Osteoblast (primary cell): ENCODE data around the gene PTPRT. TPM values are rescaled to one million over a fixed set of nuclear protein-coding genes. Genes with fewer than 3 reads are reported as not detected.

Experiments used
- DNase-seq: peaks from one replicate; pipeline ENCODE4 v3.0.0; 2011; ENCODE audit warnings: low spot score, mixed read lengths; ENCODE audit not compliant: insufficient read length; ENCODE audit errors: missing footprints
- H2AFZ ChIP-seq: 2 replicates; pipeline ENCODE4 v1.6.0; 2011; ENCODE audit warnings: mild to moderate bottlenecking, low read length
- H3K27ac ChIP-seq: 2 replicates; pipeline ENCODE4 v1.5.1; 2011; ENCODE audit warnings: mild to moderate bottlenecking, low read depth, low read length, moderate library complexity
- H3K27me3 ChIP-seq: 2 replicates; pipeline ENCODE4 v1.6.0; 2012; ENCODE audit warnings: mild to moderate bottlenecking, control low read depth, inconsistent platforms, low read length, moderate library complexity; ENCODE audit not compliant: insufficient read depth
- H3K36me3 ChIP-seq: 2 replicates; pipeline ENCODE4 v1.5.1; 2011; ENCODE audit warnings: mild to moderate bottlenecking, low read length, control low read depth, moderate library complexity; ENCODE audit not compliant: insufficient read depth
- H3K4me1 ChIP-seq: 2 replicates; pipeline ENCODE4 v1.5.1; 2011; ENCODE audit warnings: mild to moderate bottlenecking, low read length, control low read depth, moderate library complexity; ENCODE audit not compliant: insufficient read depth
- H3K4me2 ChIP-seq: 2 replicates; pipeline ENCODE4 v1.6.0; 2011; ENCODE audit warnings: mild to moderate bottlenecking, low read length; ENCODE audit not compliant: insufficient read depth
- H3K4me3 ChIP-seq: fragments of 200-600 bp; sonication (generic); 3 replicates; pipeline ENCODE4 v1.5.1; 2012; ENCODE audit warnings: mild to moderate bottlenecking, low read length, inconsistent platforms; ENCODE audit not compliant: insufficient read depth
- H3K79me2 ChIP-seq: 2 replicates; pipeline ENCODE4 v1.6.0; 2012; ENCODE audit warnings: mild to moderate bottlenecking, low read length, control low read depth, inconsistent platforms; ENCODE audit not compliant: insufficient read depth
- H3K9me3 ChIP-seq: 2 replicates; pipeline ENCODE4 v1.5.1; 2011; ENCODE audit warnings: low read depth, low read length, control low read depth
- H4K20me1 ChIP-seq: 2 replicates; pipeline ENCODE4 v1.6.0; 2012; ENCODE audit warnings: mild to moderate bottlenecking, low read length, control low read depth; ENCODE audit not compliant: insufficient read depth
- CTCF ChIP-seq: IDR thresholded peaks from 2 replicates; pipeline ENCODE4 v1.5.1; 2011; ENCODE audit warnings: mild to moderate bottlenecking, low read depth, low read length, moderate library complexity; ENCODE audit errors: extremely low read depth
- total RNA-seq: library from RNA; depleted of rRNA; stranded (reverse); fragments of >200 nt; gene quantifications from 2 replicates; pipeline ENCODE4 v1.2.3, GENCODE V29; 2012

The PTPRT gene
- total RNA-seq, 1 donor, result not detected

- DNase-seq, result no peak
- Histone ChIP-seq H3K27me3 (no peaks in the 10 kb centered on the region), H3K4me2 (no peak overlapping the region), H3K4me1 (no peaks in the 10 kb centered on the region), H3K27ac (no peak overlapping the region), H3K36me3 (no peaks in the 10 kb centered on the region), H3K4me3 (no peak overlapping the region), H3K79me2 (no peaks in the 10 kb centered on the region), H3K9me3 (no peaks in the 10 kb centered on the region), H4K20me1 (no peaks in the 10 kb centered on the region), H2AFZ (no peak overlapping the region)
- no peak for TF ChIP-seq CTCF
Measured at GRCh38 chr20:42510686-42511085, 679.0 kb downstream of the PTPRT start.

- no peak for DNase-seq
- no peaks in the 10 kb centered on the region for H3K36me3 ChIP-seq
- no peaks in the 10 kb centered on the region for H3K79me2 ChIP-seq
- H3K4me2 ChIP-seq, result no peak overlapping the region
- no peaks in the 10 kb centered on the region for H3K9me3 ChIP-seq
- H2AFZ ChIP-seq, result no peak overlapping the region
- H3K27ac ChIP-seq, result no peak overlapping the region
- no peaks in the 10 kb centered on the region for H3K27me3 ChIP-seq
- no peaks in the 10 kb centered on the region for H3K4me1 ChIP-seq
- no peak overlapping the region for H3K4me3 ChIP-seq
- no peaks in the 10 kb centered on the region for H4K20me1 ChIP-seq
- TF ChIP-seq CTCF, result no peak
Measured at GRCh38 chr20:42507874-42508273, 681.8 kb downstream of the PTPRT start.

- TF ChIP-seq CTCF, result no peak
- Histone ChIP-seq H3K79me2 (no peaks in the 10 kb centered on the region), H3K4me1 (no peaks in the 10 kb centered on the region), H3K36me3 (no peaks in the 10 kb centered on the region), H4K20me1 (no peaks in the 10 kb centered on the region), H3K4me3 (no peak overlapping the region), H3K27ac (no peak overlapping the region), H3K4me2 (no peak overlapping the region), H2AFZ (no peak overlapping the region), H3K27me3 (no peaks in the 10 kb centered on the region), H3K9me3 (no peaks in the 10 kb centered on the region)
- DNase-seq, result no peak
Measured at GRCh38 chr20:42506397-42506796, 683.3 kb downstream of the PTPRT start.

- H3K79me2 ChIP-seq, result no peaks in the 10 kb centered on the region
- no peak for DNase-seq
- no peak for TF ChIP-seq CTCF
- no peak overlapping the region for H3K4me3 ChIP-seq
- no peak overlapping the region for H2AFZ ChIP-seq
- no peaks in the 10 kb centered on the region for H3K27me3 ChIP-seq
- H3K27ac ChIP-seq, result no peak overlapping the region
- no peaks in the 10 kb centered on the region for H3K36me3 ChIP-seq
- H3K4me2 ChIP-seq, result no peak overlapping the region
- no peaks in the 10 kb centered on the region for H3K9me3 ChIP-seq
- H4K20me1 ChIP-seq, result no peaks in the 10 kb centered on the region
- H3K4me1 ChIP-seq, result no peaks in the 10 kb centered on the region
Measured at GRCh38 chr20:42502591-42502990, 687.1 kb downstream of the PTPRT start.
